Panc1 (cell line): ENCODE data around the gene TTC9B. TPM values are rescaled to one million over a fixed set of nuclear protein-coding genes. Genes with fewer than 3 reads are reported as not detected.

Experiments used
- total RNA-seq: library from RNA; stranded (reverse); gene quantifications from one replicate; pipeline ENCODE4 v1.2.1, GENCODE V29; 2021; ENCODE audit not compliant: unreplicated experiment

Gene TTC9B
- total RNA-seq, 1 experiment from 2014 or later: 2.3 TPM

Other genes with a start within 250 kb of the TTC9B start
- 2,386 TPM for gene PSMC4, start 247.2 kb downstream of the TTC9B start, total RNA-seq
- 68.4 TPM for gene ZNF546, start 221.3 kb downstream of the TTC9B start, total RNA-seq
- 237 TPM for gene ZNF780B, start 162.2 kb downstream of the TTC9B start, total RNA-seq
- gene ZNF780A, start 127.4 kb downstream of the TTC9B start, total RNA-seq: 251 TPM
- gene MAP3K10, start 27.0 kb downstream of the TTC9B start, total RNA-seq: 255 TPM
- 3.0 TPM for gene CCNP, start 8.3 kb upstream of the TTC9B start, total RNA-seq
- 2,376 TPM for gene AKT2, start 67.0 kb upstream of the TTC9B start, total RNA-seq
- gene C19orf47, start 130.0 kb upstream of the TTC9B start, total RNA-seq: 29.0 TPM
- gene PLD3, start 130.3 kb upstream of the TTC9B start, total RNA-seq: 81.8 TPM
- gene HIPK4, start 171.8 kb upstream of the TTC9B start, total RNA-seq: 0.13 TPM
- 3.4 TPM for gene PRX, start 195.0 kb upstream of the TTC9B start, total RNA-seq
- 13.4 TPM for gene SERTAD1, start 207.6 kb upstream of the TTC9B start, total RNA-seq
- 35.7 TPM for gene SERTAD3, start 226.0 kb upstream of the TTC9B start, total RNA-seq
- gene BLVRB, start 247.4 kb upstream of the TTC9B start, total RNA-seq: 45.6 TPM
- gene SPTBN4, start 248.6 kb upstream of the TTC9B start, total RNA-seq: 1.2 TPM